HPDE6-E6E7 (cell line): ENCODE measurements around the gene STXBP5.
"Not testable (repeated sequence)": the region's sequence is repeated elsewhere in the genome, so short reads cannot be mapped to it uniquely, and the experiment has no call there.

Experiments
- DNase-seq: peaks from one replicate; pipeline ENCODE4 v3.0.0; 2011; ENCODE audit warnings: missing footprints; ENCODE audit errors: extremely low spot score

The STXBP5 gene

DNA sequence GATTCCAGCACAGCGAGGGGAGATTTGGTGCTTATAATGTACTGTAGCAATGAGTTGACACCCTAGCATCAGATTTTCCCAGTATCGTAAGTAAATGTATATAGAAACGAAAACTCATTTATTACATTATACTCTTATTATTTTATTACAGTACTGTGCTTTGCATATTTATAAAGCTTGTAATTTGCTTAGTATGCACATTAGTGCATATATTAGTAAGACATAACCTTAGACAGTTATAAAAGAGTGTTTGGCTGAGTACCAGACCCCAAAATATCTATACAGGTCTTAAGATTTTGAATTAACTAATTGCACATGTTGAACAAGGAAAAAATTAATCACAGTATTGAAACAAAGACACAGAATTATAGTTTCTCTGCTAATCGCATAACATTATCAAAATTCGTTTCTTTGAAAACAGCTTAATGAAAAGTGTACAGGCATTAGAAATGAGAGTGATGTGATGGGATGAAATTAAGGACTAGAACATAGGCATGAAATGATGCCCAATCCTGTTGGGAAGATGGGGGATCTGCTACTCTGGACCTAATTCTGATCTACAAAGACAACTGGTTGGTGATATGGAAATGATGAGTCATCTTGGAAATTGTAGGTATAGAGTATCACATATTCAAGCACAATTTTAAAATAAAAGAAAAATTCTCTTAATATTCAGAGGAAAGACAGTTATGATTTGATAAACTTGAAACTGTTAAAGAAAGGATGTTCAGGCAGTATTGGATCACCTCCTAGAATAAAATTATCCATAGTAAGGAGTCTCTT, 42.8 kb downstream of the STXBP5 start:
- DNase-seq: no peak

DNA sequence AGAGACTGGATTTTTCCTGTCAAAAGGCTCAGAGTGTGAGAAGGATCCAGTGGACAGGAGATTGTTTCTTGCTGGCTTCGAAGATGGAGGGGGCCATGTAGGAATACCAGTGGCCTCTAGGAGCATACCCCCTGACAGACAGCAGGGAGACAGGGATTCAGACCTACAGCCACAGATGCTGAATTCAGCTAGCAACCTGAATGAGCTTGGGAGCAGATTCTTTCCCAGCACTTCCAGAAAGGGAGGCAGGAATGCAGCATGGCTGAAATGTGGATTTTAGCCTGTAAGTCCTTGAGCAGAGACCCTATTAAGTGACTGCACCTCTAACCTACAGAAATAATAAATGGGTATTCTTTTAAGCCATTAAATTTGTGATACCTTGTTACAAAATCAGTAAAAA, 44.6 kb downstream of the STXBP5 start:
- DNase-seq: no peak

GRCh38 chr6:147251072-147251471, 46.9 kb downstream of the STXBP5 start:
- no peak for DNase-seq

DNA sequence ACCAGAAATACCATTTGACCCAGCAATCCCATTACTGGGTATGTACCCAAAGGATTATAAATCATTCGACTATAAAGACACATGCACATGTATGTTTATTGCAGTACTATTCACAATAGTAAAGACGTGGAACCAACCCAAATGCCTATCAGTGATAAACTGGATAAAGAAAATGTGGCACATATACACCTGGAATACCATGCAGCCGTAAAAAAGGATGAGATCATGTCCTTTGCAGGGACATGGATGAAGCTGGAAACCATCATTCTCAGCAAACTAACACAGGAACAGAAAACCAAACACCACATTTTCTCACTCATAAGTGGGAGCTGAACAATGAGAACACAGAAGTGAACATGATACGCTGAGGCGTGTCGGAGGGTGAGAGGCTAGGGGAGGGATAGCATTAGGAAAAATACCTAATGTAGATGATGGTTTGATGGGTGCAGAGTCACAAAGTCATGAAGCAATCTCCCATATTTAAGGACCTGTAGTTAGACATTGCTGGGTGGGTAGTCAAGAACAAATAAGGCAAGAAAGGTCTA, 50.8 kb downstream of the STXBP5 start:
- not testable (repeated sequence) for DNase-seq

- DNase-seq: no peak
Observed at GRCh38 chr6:147255948-147256674, 51.9 kb downstream of the STXBP5 start.

DNA sequence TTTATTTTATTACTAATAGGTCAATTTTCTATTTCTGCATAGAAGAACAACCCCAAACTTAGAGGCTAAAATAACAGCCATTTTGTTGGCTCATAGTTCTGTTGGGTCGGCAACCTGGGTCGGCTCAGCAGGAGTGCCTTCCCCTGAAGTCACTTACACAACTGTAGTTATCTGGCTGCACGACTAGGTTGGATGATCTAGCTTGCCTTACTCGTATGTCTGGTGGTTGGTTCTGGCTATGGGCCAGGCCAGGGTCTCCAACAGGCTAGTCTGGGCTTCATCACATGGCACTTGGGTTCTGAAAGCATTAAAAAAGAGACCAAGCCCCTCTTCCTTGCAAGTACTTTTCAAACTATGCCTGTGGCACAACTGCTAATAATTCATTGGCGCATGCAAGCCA, 53.5 kb downstream of the STXBP5 start:
- no peak for DNase-seq

- no peak for DNase-seq
Observed at GRCh38 chr6:147260091-147260490, 55.9 kb downstream of the STXBP5 start.

GRCh38 chr6:147262946-147263345, 58.7 kb downstream of the STXBP5 start:
- no peak for DNase-seq

DNA sequence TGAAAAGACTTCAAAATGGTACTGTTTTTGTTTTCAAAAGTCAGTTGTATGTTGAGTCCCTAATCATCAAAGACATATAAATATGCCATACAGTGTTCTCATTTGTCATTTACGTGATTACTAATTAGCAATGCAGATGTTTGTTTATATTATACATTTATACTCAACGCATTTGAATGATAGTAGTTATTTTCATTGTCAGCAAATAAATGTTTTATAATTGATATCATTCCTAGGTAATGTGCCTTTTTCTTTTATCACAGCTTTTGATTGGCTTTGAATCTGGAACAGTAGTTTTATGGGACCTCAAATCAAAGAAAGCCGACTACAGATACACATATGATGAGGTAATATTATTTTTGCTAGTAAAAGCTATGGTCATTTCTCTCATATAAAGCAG, 62.6 kb downstream of the STXBP5 start:
- DNase-seq: no peak

- DNase-seq: no peak
Observed at GRCh38 chr6:147267658-147268057, 63.4 kb downstream of the STXBP5 start.

DNA sequence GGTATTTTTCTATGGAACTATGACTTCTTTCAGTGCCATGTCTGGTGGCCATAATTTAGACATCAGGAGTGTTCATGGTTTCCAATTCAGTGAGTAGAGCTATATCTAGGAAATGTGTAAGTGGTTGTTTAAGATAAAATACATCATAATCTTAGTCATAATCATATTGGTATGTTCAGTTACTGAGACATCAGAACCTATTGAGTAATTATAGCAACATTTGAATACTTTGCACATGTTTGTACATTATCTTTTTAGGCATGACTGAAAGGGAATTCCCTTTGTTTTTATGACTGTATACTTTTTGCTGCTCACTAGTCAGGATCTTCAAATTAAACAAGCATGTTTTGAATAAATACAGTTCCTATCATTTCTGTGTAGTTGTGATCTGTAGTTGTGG, 64.0 kb downstream of the STXBP5 start:
- DNase-seq: no peak

GRCh38 chr6:147274012-147274411, 69.8 kb downstream of the STXBP5 start:
- no peak for DNase-seq

GRCh38 chr6:147274776-147275175, 70.6 kb downstream of the STXBP5 start:
- DNase-seq: no peak

- DNase-seq: no peak
Observed at GRCh38 chr6:147278891-147279290, 74.7 kb downstream of the STXBP5 start.

DNA sequence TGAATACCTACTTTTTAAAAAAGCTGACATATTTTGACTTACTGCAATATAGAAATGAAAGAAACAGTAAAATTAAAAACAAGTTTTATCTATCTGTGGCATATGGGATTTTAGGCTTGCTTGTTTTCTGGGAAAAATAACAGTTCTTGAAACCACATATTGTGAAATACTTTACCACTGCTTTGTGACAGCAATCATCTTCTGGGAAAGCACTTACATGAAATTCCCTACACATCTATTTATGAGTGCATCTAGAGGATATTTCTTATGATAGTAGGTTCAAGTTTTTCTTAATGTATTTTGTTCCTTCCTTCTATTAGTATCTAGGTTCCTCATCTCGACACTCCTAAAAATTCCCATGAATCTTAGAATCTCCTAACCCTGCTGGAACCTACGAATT, 75.2 kb downstream of the STXBP5 start:
- no peak for DNase-seq

GRCh38 chr6:147281895-147282565, 77.8 kb downstream of the STXBP5 start:
- DNase-seq: no peak

- DNase-seq: no peak
Observed at GRCh38 chr6:147282566-147282959, 78.3 kb downstream of the STXBP5 start.

- no peak for DNase-seq
Observed at GRCh38 chr6:147283460-147283859, 79.2 kb downstream of the STXBP5 start.

DNA sequence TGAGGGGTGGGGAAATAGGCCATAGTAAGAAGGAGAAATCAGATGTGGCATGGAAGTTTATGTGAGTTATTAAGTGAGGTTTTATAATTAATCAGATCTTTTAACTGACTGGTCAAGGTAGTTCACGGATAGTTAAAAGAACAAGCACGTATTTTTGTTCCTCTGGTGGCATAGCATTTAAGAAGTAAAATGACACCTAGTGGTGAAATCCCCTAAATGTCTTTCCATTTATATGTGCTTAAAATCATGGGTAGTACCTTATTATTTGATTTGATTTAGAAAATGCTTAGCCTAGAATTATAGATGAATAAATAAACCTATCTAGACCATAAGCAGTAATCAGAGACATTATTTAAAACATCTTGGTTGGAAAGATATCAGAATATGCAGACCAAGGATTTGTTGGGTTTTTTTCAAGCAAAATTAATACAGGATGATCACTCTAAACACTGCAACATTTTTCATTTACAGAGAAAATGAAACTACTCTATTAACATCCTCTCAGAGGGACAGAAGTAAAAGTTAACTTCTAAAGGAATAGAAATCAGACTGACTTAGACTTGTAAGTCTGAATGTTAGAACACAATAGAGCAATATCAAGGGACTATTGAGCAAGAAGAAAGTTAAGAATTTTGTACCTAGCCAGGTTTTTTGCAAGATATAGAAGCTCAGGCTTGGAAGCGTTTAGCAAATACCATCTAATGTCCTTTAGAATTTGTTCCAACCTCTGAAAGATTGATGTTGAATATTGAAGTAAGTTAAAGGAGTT, 81.1 kb downstream of the STXBP5 start:
- no peak for DNase-seq

GRCh38 chr6:147287869-147288271, 83.7 kb downstream of the STXBP5 start:
- DNase-seq: peak; percentile 41

DNA sequence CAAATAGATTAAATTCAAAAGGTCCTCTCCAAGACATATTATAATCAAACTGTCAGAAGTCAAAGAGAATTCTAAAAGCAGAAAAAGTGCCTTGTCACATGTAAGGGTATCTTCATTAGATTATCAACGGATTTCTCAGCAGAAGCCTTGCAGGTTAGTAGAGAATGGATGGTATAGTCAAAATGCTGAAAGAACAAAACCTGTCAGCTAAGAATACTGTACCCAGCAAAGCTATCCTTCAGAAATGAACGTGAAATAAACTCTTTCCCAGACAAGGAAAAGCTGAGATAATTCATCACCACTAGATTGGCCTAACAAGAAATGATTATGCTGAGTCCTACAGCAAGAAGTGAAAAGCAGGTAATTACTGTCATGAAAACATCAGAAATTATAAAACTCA, 92.9 kb downstream of the STXBP5 start:
- no peak for DNase-seq
